OCI-LY1 (cell line): ENCODE results near the gene ASL.

Source experiments
- H2AFZ ChIP-seq: fragments of 200-600 bp; sonication (generic), shearing (Covaris generic); 2 replicates; pipeline ENCODE4 v1.6.0; 2014; ENCODE audit warnings: antibody characterized with exemption, mild to moderate bottlenecking, low read length
- H3F3A ChIP-seq: fragments of 200-600 bp; sonication (generic), shearing (Covaris generic); 2 replicates; pipeline ENCODE4 v1.6.0; 2014; ENCODE audit warnings: mild to moderate bottlenecking, antibody characterized with exemption, low read length, moderate library complexity; ENCODE audit not compliant: insufficient read depth
- H3K27ac ChIP-seq: fragments of 200-600 bp; sonication (generic); 2 replicates; pipeline ENCODE4 v1.5.1; 2014; ENCODE audit warnings: low read length, mixed run types, mild to moderate bottlenecking, low read depth; ENCODE audit not compliant: poor library complexity, severe bottlenecking
- H3K27me3 ChIP-seq: fragments of 200-600 bp; sonication (generic); 2 replicates; pipeline ENCODE4 v1.6.0; 2014; ENCODE audit warnings: antibody characterized with exemption, mild to moderate bottlenecking, low read length, moderate library complexity; ENCODE audit not compliant: insufficient read depth
- H3K36me3 ChIP-seq: fragments of 200-600 bp; sonication (generic); 2 replicates; pipeline ENCODE4 v1.6.1; 2014; ENCODE audit warnings: mild to moderate bottlenecking, antibody characterized with exemption, low read length, moderate library complexity, mixed read lengths; ENCODE audit not compliant: insufficient read depth
- H3K4me1 ChIP-seq: fragments of 200-600 bp; sonication (generic); 2 replicates; pipeline ENCODE4 v1.5.1; 2014; ENCODE audit warnings: mild to moderate bottlenecking, low read length, moderate library complexity; ENCODE audit not compliant: insufficient read depth, severe bottlenecking
- H3K4me2 ChIP-seq: fragments of 200-600 bp; sonication (generic), shearing (Covaris generic); 2 replicates; pipeline ENCODE4 v1.6.1; 2014; ENCODE audit warnings: low read length
- H3K4me3 ChIP-seq: fragments of 200-600 bp; sonication (generic); 2 replicates; pipeline ENCODE4 v1.5.1; 2014; ENCODE audit warnings: low read length, low read depth, mild to moderate bottlenecking, mixed read lengths; ENCODE audit not compliant: poor library complexity, severe bottlenecking
- H3K79me2 ChIP-seq: fragments of 200-600 bp; shearing (Covaris generic); 2 replicates; pipeline ENCODE4 v1.6.1; 2016; ENCODE audit warnings: mixed run types, low read length, mixed read lengths; ENCODE audit not compliant: insufficient read depth
- H3K9ac ChIP-seq: fragments of 200-600 bp; sonication (generic), shearing (Covaris generic); 2 replicates; pipeline ENCODE4 v1.6.1; 2014; ENCODE audit warnings: mild to moderate bottlenecking, low read length, mixed read lengths
- H3K9me2 ChIP-seq: fragments of 200-600 bp; sonication (generic), shearing (Covaris generic); 2 replicates; pipeline ENCODE4 v1.6.1; 2014; ENCODE audit warnings: low read depth, mild to moderate bottlenecking, low read length, mixed read lengths
- H3K9me3 ChIP-seq: fragments of 200-600 bp; shearing (Covaris generic); 2 replicates; pipeline ENCODE4 v1.6.1; 2014; ENCODE audit warnings: low read length, mixed read lengths
- H4K20me1 ChIP-seq: fragments of 200-600 bp; sonication (generic), shearing (Covaris generic); 2 replicates; pipeline ENCODE4 v1.6.0; 2016; ENCODE audit warnings: mild to moderate bottlenecking, low read length; ENCODE audit not compliant: insufficient read depth
- CTCF ChIP-seq: fragments of 200-600 bp; sonication (generic), shearing (Covaris generic); IDR thresholded peaks from 2 replicates; pipeline ENCODE4 v1.5.1; 2017; ENCODE audit warnings: mild to moderate bottlenecking, antibody characterized with exemption, low read length, moderate library complexity, mixed read lengths
- EZH2 ChIP-seq: fragments of 200-600 bp; sonication (generic), shearing (Covaris generic); IDR thresholded peaks from 2 replicates; pipeline ENCODE4 v1.8.0; 2017; ENCODE audit warnings: borderline replicate concordance, mixed run types, mild to moderate bottlenecking, antibody characterized with exemption, low read length, moderate library complexity, mixed read lengths

ASL gene

GRCh38 chr7:66050337-66050957, 25.2 kb upstream of the ASL start:
- H3K4me3 ChIP-seq, result no peak overlapping the region
- H3K79me2 ChIP-seq, result no peaks in the 10 kb centered on the region
- H3K27ac ChIP-seq, result no peak overlapping the region
- no peaks in the 10 kb centered on the region for H3K9me3 ChIP-seq
- TF ChIP-seq CTCF, result no peak
- no peak for TF ChIP-seq EZH2
- no peak overlapping the region for H3K4me2 ChIP-seq
- H3K36me3 ChIP-seq, result no peaks in the 10 kb centered on the region
- H4K20me1 ChIP-seq, result no peaks in the 10 kb centered on the region
- no peaks in the 10 kb centered on the region for H3F3A ChIP-seq
- no peaks in the 10 kb centered on the region; the same call in 1 of the 2 replicates for H3K27me3 ChIP-seq
- H3K9me2 ChIP-seq, result no peaks in the 10 kb centered on the region
- H3K9ac ChIP-seq, result no peak overlapping the region
- H3K4me1 ChIP-seq, result no peaks in the 10 kb centered on the region
- H2AFZ ChIP-seq, result no peak overlapping the region

GRCh38 chr7:66050990-66051448, 24.6 kb upstream of the ASL start:
- no peaks in the 10 kb centered on the region for H3K36me3 ChIP-seq
- no peaks in the 10 kb centered on the region for H4K20me1 ChIP-seq
- H3K4me3 ChIP-seq, result no peak overlapping the region
- no peak overlapping the region for H3K27ac ChIP-seq
- no peak overlapping the region for H2AFZ ChIP-seq
- no peaks in the 10 kb centered on the region for H3K79me2 ChIP-seq
- H3K9me3 ChIP-seq, result no peaks in the 10 kb centered on the region
- no peaks in the 10 kb centered on the region for H3K4me1 ChIP-seq
- TF ChIP-seq EZH2 (no peak), CTCF (no peak)
- no peaks in the 10 kb centered on the region for H3F3A ChIP-seq
- no peaks in the 10 kb centered on the region for H3K9me2 ChIP-seq
- H3K27me3 ChIP-seq, result no peaks in the 10 kb centered on the region; the same call in 1 of the 2 replicates
- no peak overlapping the region for H3K4me2 ChIP-seq
- H3K9ac ChIP-seq, result no peak overlapping the region

GRCh38 chr7:66052447-66052846, 23.2 kb upstream of the ASL start:
- H3K27me3 ChIP-seq, result no peaks in the 10 kb centered on the region; the same call in 1 of the 2 replicates
- no peaks in the 10 kb centered on the region for H3K36me3 ChIP-seq
- H4K20me1 ChIP-seq, result no peaks in the 10 kb centered on the region
- no peaks in the 10 kb centered on the region for H3K9me3 ChIP-seq
- no peak for TF ChIP-seq EZH2
- no peaks in the 10 kb centered on the region for H3F3A ChIP-seq
- H3K9me2 ChIP-seq, result no peaks in the 10 kb centered on the region
- no peaks in the 10 kb centered on the region for H3K4me1 ChIP-seq
- H3K4me3 ChIP-seq, result no peak overlapping the region
- H3K9ac ChIP-seq, result no peak overlapping the region
- H3K79me2 ChIP-seq, result no peaks in the 10 kb centered on the region
- H2AFZ ChIP-seq, result no peak overlapping the region
- no peak overlapping the region for H3K27ac ChIP-seq
- H3K4me2 ChIP-seq, result no peak overlapping the region

- no peaks in the 10 kb centered on the region for H3K9me3 ChIP-seq
- no peak overlapping the region for H3K4me3 ChIP-seq
- no peaks in the 10 kb centered on the region for H3F3A ChIP-seq
- no peaks in the 10 kb centered on the region for H3K9me2 ChIP-seq
- no peaks in the 10 kb centered on the region; the same call in 1 of the 2 replicates for H3K27me3 ChIP-seq
- TF ChIP-seq CTCF, result no peak
- TF ChIP-seq EZH2, result no peak
- no peak overlapping the region for H2AFZ ChIP-seq
- H3K4me1 ChIP-seq, result no peaks in the 10 kb centered on the region
- no peaks in the 10 kb centered on the region for H3K79me2 ChIP-seq
- no peak overlapping the region for H3K4me2 ChIP-seq
- H3K27ac ChIP-seq, result no peak overlapping the region
- no peaks in the 10 kb centered on the region for H4K20me1 ChIP-seq
- H3K9ac ChIP-seq, result no peak overlapping the region
- no peaks in the 10 kb centered on the region for H3K36me3 ChIP-seq
Observed at GRCh38 chr7:66054063-66054462, 21.6 kb upstream of the ASL start.
